ENCODE data around the gene HMGN2. TPM values are rescaled to one million over a fixed set of nuclear protein-coding genes. Genes with fewer than 3 reads are reported as not detected.

HMGN2 gene
- total and polyA plus RNA-seq, 2 of the 13 experiments (the other 11 are each of a cell fraction or from before 2014, with no cell fraction given) = 63.4 to 343 TPM

GRCh38 chr1:26472320-26472900 is at the start of gene HMGN2 (continued):
- TF ChIP-seq, protein P1, sequence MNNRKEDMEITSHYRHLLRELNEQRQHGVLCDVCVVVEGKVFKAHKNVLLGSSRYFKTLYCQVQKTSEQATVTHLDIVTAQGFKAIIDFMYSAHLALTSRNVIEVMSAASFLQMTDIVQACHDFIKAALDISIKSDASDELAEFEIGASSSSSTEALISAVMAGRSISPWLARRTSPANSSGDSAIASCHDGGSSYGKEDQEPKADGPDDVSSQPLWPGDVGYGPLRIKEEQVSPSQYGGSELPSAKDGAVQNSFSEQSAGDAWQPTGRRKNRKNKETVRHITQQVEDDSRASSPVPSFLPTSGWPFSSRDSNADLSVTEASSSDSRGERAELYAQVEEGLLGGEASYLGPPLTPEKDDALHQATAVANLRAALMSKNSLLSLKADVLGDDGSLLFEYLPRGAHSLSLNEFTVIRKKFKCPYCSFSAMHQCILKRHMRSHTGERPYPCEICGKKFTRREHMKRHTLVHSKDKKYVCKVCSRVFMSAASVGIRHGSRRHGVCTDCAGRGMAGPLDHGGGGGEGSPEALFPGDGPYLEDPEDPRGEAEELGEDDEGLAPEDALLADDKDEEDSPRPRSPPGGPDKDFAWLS (CRISPR knock-in tag; IDR thresholded peaks at IDR 0.05; ENCODE audit: borderline replicate concordance) = no peak
- TF ChIP-seq DMAP1 (CRISPR knock-in tag; IDR thresholded peaks at IDR 0.05) (0 out of 2 replicates have a peak, but pooled peaks have one; percentile 42), REPIN1 (CRISPR knock-in tag; IDR thresholded peaks at IDR 0.05; ENCODE audit: borderline replicate concordance, low read depth) (peak; percentile 25; the same call in 1 of the 2 replicates), ZSCAN20 (CRISPR knock-in tag; IDR thresholded peaks at IDR 0.05; ENCODE audit: borderline replicate concordance) (0 out of 2 replicates have a peak, but pooled peaks have one; percentile 45), RBM39 (IDR thresholded peaks at IDR 0.05; ENCODE audit: low read depth, low read length, poor library complexity, severe bottlenecking) (peak; percentile 74), SMAD3 (CRISPR knock-in tag; IDR thresholded peaks at IDR 0.05) (no peak), NFYB (CRISPR knock-in tag; IDR thresholded peaks at IDR 0.05) (peak; percentile 83), THYN1 (CRISPR knock-in tag; IDR thresholded peaks at IDR 0.05; ENCODE audit: borderline replicate concordance, low read depth) (0 out of 2 replicates have a peak, but pooled peaks have one; percentile 29), ERF (CRISPR knock-in tag; IDR thresholded peaks at IDR 0.05) (0 out of 2 replicates have a peak, but pooled peaks have one; percentile 8), ZNF354B (CRISPR knock-in tag; IDR thresholded peaks at IDR 0.05) (0 out of 2 replicates have a peak, but pooled peaks have one; percentile 45), HES4 (CRISPR knock-in tag; IDR thresholded peaks at IDR 0.05; ENCODE audit: borderline replicate concordance) (peak; percentile 57; the same call in 1 of the 2 replicates), ZNF556 (CRISPR knock-in tag; IDR thresholded peaks at IDR 0.05; ENCODE audit: borderline replicate concordance) (0 out of 2 replicates have a peak, but pooled peaks have one; percentile 31), ZKSCAN1 (IDR thresholded peaks at IDR 0.05; ENCODE audit: low read length) (no peak), ZNF790 (CRISPR knock-in tag; IDR thresholded peaks at IDR 0.05; ENCODE audit: borderline replicate concordance) (peak; percentile 71; the same call in 1 of the 2 replicates), IKZF4 (CRISPR knock-in tag; IDR thresholded peaks at IDR 0.05; ENCODE audit: borderline replicate concordance, low read depth, not compliant biosample characterization) (peak; percentile 77)
- TF ChIP-seq, protein P2, sequence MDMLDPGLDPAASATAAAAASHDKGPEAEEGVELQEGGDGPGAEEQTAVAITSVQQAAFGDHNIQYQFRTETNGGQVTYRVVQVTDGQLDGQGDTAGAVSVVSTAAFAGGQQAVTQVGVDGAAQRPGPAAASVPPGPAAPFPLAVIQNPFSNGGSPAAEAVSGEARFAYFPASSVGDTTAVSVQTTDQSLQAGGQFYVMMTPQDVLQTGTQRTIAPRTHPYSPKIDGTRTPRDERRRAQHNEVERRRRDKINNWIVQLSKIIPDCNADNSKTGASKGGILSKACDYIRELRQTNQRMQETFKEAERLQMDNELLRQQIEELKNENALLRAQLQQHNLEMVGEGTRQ (IDR thresholded peaks at IDR 0.05; ENCODE audit: low read depth, low read length) = peak; percentile 72
- TF ChIP-seq, protein P2 (CRISPR knock-in tag; IDR thresholded peaks at IDR 0.05; ENCODE audit: borderline replicate concordance) = peak; percentile 74; the same call in 1 of the 2 replicates
- TF ChIP-seq, protein P3, sequence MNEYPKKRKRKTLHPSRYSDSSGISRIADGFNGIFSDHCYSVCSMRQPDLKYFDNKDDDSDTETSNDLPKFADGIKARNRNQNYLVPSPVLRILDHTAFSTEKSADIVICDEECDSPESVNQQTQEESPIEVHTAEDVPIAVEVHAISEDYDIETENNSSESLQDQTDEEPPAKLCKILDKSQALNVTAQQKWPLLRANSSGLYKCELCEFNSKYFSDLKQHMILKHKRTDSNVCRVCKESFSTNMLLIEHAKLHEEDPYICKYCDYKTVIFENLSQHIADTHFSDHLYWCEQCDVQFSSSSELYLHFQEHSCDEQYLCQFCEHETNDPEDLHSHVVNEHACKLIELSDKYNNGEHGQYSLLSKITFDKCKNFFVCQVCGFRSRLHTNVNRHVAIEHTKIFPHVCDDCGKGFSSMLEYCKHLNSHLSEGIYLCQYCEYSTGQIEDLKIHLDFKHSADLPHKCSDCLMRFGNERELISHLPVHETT (CRISPR knock-in tag; conservative IDR thresholded peaks at IDR 0.05) = no peak
- TF ChIP-seq, protein P4, sequence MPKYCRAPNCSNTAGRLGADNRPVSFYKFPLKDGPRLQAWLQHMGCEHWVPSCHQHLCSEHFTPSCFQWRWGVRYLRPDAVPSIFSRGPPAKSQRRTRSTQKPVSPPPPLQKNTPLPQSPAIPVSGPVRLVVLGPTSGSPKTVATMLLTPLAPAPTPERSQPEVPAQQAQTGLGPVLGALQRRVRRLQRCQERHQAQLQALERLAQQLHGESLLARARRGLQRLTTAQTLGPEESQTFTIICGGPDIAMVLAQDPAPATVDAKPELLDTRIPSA (CRISPR knock-in tag; IDR thresholded peaks at IDR 0.05; ENCODE audit: borderline replicate concordance) = 0 out of 2 replicates have a peak, but pooled peaks have one; percentile 28
- TF ChIP-seq, protein P5, sequence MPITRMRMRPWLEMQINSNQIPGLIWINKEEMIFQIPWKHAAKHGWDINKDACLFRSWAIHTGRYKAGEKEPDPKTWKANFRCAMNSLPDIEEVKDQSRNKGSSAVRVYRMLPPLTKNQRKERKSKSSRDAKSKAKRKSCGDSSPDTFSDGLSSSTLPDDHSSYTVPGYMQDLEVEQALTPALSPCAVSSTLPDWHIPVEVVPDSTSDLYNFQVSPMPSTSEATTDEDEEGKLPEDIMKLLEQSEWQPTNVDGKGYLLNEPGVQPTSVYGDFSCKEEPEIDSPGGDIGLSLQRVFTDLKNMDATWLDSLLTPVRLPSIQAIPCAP (CRISPR knock-in tag; IDR thresholded peaks at IDR 0.05; ENCODE audit: low read depth) = 0 out of 2 replicates have a peak, but pooled peaks have one; percentile 36

Data from HepG2 (cell line).